HAP-1 (cell line): ENCODE data around the gene HSPB8.

ENCODE experiments used
- DNase-seq, 2 experiments: peaks; one replicate each; pipeline ENCODE4 v3.0.0-alpha.2; 2016 to 2020; ENCODE audit warnings: low spot score in 2 of 2
- H3K27me3 ChIP-seq: fragments of 250-450 bp; sonication (Bioruptor Pico); 2 replicates; pipeline ENCODE4 v1.5.1; 2020; ENCODE audit warnings: low read depth, mild to moderate bottlenecking, moderate library complexity
- H3K36me3 ChIP-seq: fragments of 250-450 bp; sonication (Bioruptor Pico); replicated peaks from 2 replicates; pipeline ENCODE4 v1.5.1; 2020; ENCODE audit warnings: mild to moderate bottlenecking
- H3K4me1 ChIP-seq: fragments of 250-450 bp; sonication (Bioruptor Pico); 2 replicates; pipeline ENCODE4 v1.5.1; 2020; ENCODE audit warnings: mild to moderate bottlenecking
- H3K4me3 ChIP-seq: fragments of 250-450 bp; sonication (Bioruptor Pico); 2 replicates; pipeline ENCODE4 v1.5.1; 2020; ENCODE audit warnings: mild to moderate bottlenecking, moderate library complexity
- H3K9me3 ChIP-seq: fragments of 250-450 bp; sonication (Bioruptor Pico); 2 replicates; pipeline ENCODE4 v1.5.1; 2020; ENCODE audit warnings: mild to moderate bottlenecking, moderate library complexity
- in situ Hi-C: fragments of 300-500 bp; cut with MboI; formaldehyde crosslinking; loops from 3 replicates; pipeline ENCODE4 v1.14.3; 2020; ENCODE audit warnings: low sequenced_read_pairs, inconsistent platforms, mixed read lengths

Gene HSPB8

GRCh38 chr12:119177724-119178380 lies 879 bp upstream of the HSPB8 start:
- no peaks in the 10 kb centered on the region for H3K9me3 ChIP-seq
- no peak for DNase-seq
- H3K4me3 ChIP-seq = no peak overlapping the region
- no peaks in the 10 kb centered on the region for H3K4me1 ChIP-seq
- in situ Hi-C loops = no loop called here
- H3K27me3 ChIP-seq = peaks cover 5% of the 10 kb centered on the region; the same call in 1 of the 2 replicates
- H3K36me3 ChIP-seq = no peaks in the 10 kb centered on the region

- H3K27me3 ChIP-seq = peaks cover 5% of the 10 kb centered on the region; the same call in 1 of the 2 replicates
- H3K36me3 ChIP-seq = no peaks in the 10 kb centered on the region
- in situ Hi-C loops = no loop called here
- no peaks in the 10 kb centered on the region for H3K9me3 ChIP-seq
- no peak overlapping the region for H3K4me3 ChIP-seq
- no peak for DNase-seq
- H3K4me1 ChIP-seq = no peaks in the 10 kb centered on the region
Measured at GRCh38 chr12:119179335-119180021, 747 bp downstream of the HSPB8 start.

- peaks cover 5% of the 10 kb centered on the region; the same call in 1 of the 2 replicates for H3K27me3 ChIP-seq
- H3K36me3 ChIP-seq = no peaks in the 10 kb centered on the region
- in situ Hi-C loops = no loop called here
- no peak for DNase-seq
- no peak overlapping the region for H3K4me3 ChIP-seq
- H3K9me3 ChIP-seq = no peaks in the 10 kb centered on the region
- H3K4me1 ChIP-seq = no peaks in the 10 kb centered on the region
Measured at GRCh38 chr12:119180380-119181040, 1.8 kb downstream of the HSPB8 start.

- 0 out of 2 replicates have a peak, but pooled peaks cover 5% of the 10 kb centered on the region for H3K27me3 ChIP-seq
- DNase-seq = no peak
- H3K4me3 ChIP-seq = no peak overlapping the region
- H3K4me1 ChIP-seq = no peaks in the 10 kb centered on the region
- H3K36me3 ChIP-seq = no peaks in the 10 kb centered on the region
- no peaks in the 10 kb centered on the region for H3K9me3 ChIP-seq
- in situ Hi-C loops = no loop called here
Measured at GRCh38 chr12:119181202-119181601, 2.5 kb downstream of the HSPB8 start.

- H3K36me3 ChIP-seq = no peaks in the 10 kb centered on the region
- DNase-seq = no peak
- H3K4me3 ChIP-seq = no peak overlapping the region
- no peaks in the 10 kb centered on the region for H3K4me1 ChIP-seq
- 0 out of 2 replicates have a peak, but pooled peaks cover 3% of the 10 kb centered on the region for H3K27me3 ChIP-seq
- in situ Hi-C loops = no loop called here
- H3K9me3 ChIP-seq = no peaks in the 10 kb centered on the region
Measured at GRCh38 chr12:119181944-119182343, 3.2 kb downstream of the HSPB8 start.

- in situ Hi-C loops = no loop called here
- no peak overlapping the region for H3K4me3 ChIP-seq
Measured at GRCh38 chr12:119182701-119183493, 4.2 kb downstream of the HSPB8 start.

GRCh38 chr12:119183942-119184695 lies 5.4 kb downstream of the HSPB8 start:
- Histone ChIP-seq H3K9me3 (no peaks in the 10 kb centered on the region), H3K4me1 (no peaks in the 10 kb centered on the region), H3K27me3 (0 out of 2 replicates have a peak, but pooled peaks cover under 1% of the 10 kb centered on the region), H3K36me3 (no peaks in the 10 kb centered on the region), H3K4me3 (no peak overlapping the region)
- DNase-seq = no peak
- in situ Hi-C loops = no loop called here

More at GRCh38 chr12:119182701-119183493, 4.2 kb downstream of the HSPB8 start:
- no peak for DNase-seq
- H3K9me3 ChIP-seq = no peaks in the 10 kb centered on the region
- no peaks in the 10 kb centered on the region for H3K36me3 ChIP-seq
- 0 out of 2 replicates have a peak, but pooled peaks cover 3% of the 10 kb centered on the region for H3K27me3 ChIP-seq
- no peaks in the 10 kb centered on the region for H3K4me1 ChIP-seq

GRCh38 chr12:119195256-119195655 lies 16.5 kb downstream of the HSPB8 start:
- no peaks in the 10 kb centered on the region for H3K4me1 ChIP-seq
- no peak for DNase-seq
- no peaks in the 10 kb centered on the region for H3K27me3 ChIP-seq
- in situ Hi-C loops = no loop called here
- H3K4me3 ChIP-seq = no peak overlapping the region
- no peaks in the 10 kb centered on the region for H3K9me3 ChIP-seq
- no peaks in the 10 kb centered on the region for H3K36me3 ChIP-seq

GRCh38 chr12:119198440-119198839 lies 19.7 kb downstream of the HSPB8 start:
- H3K27me3 ChIP-seq = no peaks in the 10 kb centered on the region
- no peaks in the 10 kb centered on the region for H3K36me3 ChIP-seq
- H3K4me1 ChIP-seq = no peaks in the 10 kb centered on the region
- H3K9me3 ChIP-seq = no peaks in the 10 kb centered on the region
- no peak overlapping the region for H3K4me3 ChIP-seq
- in situ Hi-C loops = no loop called here
- DNase-seq = no peak

GRCh38 chr12:119200601-119201000 lies 21.9 kb downstream of the HSPB8 start:
- no peaks in the 10 kb centered on the region for H3K36me3 ChIP-seq
- no peak for DNase-seq
- in situ Hi-C loops = no loop called here
- H3K27me3 ChIP-seq = no peaks in the 10 kb centered on the region
- H3K9me3 ChIP-seq = no peaks in the 10 kb centered on the region
- H3K4me1 ChIP-seq = no peaks in the 10 kb centered on the region
- H3K4me3 ChIP-seq = no peak overlapping the region

GRCh38 chr12:119201789-119202543 lies 23.2 kb downstream of the HSPB8 start:
- Histone ChIP-seq H3K27me3 (no peaks in the 10 kb centered on the region), H3K9me3 (no peaks in the 10 kb centered on the region), H3K4me3 (no peak overlapping the region), H3K36me3 (no peaks in the 10 kb centered on the region), H3K4me1 (no peaks in the 10 kb centered on the region)
- in situ Hi-C loops = no loop called here
- DNase-seq = no peak

GRCh38 chr12:119202544-119202943 lies 23.8 kb downstream of the HSPB8 start:
- Histone ChIP-seq H3K4me1 (no peaks in the 10 kb centered on the region), H3K9me3 (no peaks in the 10 kb centered on the region), H3K4me3 (no peak overlapping the region), H3K27me3 (no peaks in the 10 kb centered on the region), H3K36me3 (no peaks in the 10 kb centered on the region)
- in situ Hi-C loops = no loop called here
- DNase-seq = no peak
